Cerebellar cortex (tissue), 1 donor: Measurements from ENCODE around the gene COL4A5.
"Not testable (repeated sequence)": the region's sequence is repeated elsewhere in the genome, so short reads cannot be mapped to it uniquely, and the experiment has no call there.

ENCODE experiments used
- DNase-seq: peaks from one replicate; pipeline ENCODE4 v3.0.0-alpha.2; 2015; ENCODE audit warnings: low spot score

The COL4A5 gene

DNA sequence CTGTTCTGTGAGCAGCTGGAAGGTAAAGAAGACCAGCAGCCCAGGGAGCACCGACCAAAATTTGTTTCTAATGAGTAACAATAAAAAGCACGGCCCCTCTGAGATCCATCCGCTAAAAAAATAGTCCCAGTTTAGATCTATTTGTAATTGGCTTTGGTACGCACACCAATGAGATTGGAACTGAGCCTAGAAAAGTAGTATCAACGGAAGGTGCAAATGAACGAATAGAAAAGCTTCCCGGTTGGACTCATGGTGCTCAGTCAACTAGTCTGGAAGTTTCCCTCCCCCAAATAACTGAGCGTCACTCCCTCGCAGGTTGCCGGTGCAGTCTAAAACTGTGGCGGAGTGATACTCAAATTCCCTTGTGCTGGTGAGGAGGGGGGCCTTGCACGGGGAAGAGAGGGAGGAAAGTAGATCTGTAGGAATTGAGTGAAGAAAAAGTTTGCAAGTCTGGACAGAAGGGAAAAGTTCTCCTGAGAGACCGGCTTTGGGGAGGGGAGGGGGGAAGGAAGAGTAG, at the start of gene COL4A5:
Gene COL4A5, plus strand, starts transcription at position 413 of the 517 bp plus-strand sequence. CDS start 288 bp downstream, outside the sequence.
- DNase-seq, result no peak

DNA sequence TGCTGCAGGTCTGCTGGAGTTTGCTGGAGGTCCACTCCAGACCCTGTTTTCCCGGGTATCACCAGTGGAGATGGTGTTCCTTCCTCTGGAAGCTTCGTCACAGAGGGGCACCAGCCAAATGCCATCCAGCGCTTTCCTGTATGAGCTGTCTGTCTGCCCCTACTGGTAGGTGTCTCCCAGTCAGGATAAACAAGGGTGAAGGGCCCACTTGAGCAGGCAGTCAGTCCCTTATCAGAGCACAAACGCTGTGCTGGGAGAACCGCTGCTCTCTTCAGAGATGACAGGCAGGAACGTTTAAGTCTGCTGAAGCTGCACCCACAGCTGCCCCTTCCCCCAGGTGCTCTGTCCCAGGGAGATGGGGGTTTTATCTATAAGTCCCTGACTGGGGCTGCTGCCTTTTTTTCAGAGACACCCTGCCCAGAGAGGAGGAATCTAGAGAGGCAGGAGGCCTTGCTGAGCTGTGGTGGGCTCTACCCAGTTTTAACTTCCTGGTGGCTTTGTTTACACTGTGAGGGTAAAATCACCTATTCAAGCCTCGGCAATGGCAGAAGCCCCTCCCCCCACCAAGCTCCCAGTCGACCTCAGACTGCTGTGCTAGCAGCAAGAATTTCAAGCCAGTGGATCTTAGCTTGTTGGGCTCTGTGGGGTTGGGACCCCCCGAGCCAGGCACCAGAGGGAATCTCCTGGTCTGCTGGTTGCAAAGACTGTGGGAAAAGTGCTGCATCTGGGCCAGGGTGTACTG, 48.5 kb upstream of the COL4A5 start:
- not testable (repeated sequence) for DNase-seq

DNA sequence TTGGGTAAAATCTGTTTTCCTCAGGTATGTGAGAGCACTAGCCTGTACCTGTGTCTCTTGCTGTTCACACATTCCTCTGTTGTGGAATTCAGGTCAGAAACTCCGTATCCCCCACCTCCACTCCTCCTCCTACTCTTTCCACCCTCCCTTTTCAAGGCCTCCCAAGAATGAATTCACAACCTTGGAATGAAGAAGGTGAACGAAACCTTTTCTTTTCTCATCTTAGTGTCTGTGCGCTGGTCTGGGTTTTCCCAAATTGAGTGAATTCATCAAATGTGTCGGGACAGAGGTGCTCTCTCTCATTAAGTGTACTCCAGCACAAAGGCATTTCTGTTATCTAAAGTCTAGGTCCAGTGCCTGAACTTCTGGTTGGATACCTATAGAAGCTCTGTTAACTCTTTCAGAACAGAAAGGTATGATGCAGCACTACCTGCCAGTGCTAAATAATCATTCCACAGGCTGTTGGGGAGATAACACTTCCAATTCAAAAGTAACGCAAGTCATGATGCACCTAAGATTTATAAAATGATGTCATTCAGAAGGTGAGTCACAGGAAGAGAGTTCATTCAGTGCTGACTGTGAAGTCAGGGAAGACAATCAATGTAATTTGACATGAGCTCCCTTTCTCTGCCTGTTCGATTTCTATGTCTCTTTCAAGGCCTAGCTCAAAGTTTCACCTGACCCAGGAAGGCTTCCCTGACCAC, 43.3 kb upstream of the COL4A5 start:
- no peak for DNase-seq

DNA sequence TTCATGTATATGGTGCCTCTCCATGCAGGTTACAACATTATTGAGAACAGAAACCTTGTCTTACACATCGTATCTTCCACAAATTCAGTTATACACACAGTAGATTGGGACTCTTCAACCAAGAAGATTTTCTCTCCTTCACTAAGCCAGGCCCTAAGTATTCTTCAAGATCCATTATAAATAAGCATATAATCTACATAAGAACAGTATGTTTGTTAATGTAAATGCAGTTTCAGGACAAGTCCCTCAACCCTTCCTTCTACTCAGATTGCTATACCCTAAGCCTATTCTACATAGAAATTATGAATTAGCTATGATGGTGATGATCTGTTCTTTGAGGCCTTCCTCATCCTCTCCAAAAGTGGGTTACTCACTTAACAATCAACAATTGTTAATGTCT, 42.7 kb upstream of the COL4A5 start:
- no peak for DNase-seq

DNA sequence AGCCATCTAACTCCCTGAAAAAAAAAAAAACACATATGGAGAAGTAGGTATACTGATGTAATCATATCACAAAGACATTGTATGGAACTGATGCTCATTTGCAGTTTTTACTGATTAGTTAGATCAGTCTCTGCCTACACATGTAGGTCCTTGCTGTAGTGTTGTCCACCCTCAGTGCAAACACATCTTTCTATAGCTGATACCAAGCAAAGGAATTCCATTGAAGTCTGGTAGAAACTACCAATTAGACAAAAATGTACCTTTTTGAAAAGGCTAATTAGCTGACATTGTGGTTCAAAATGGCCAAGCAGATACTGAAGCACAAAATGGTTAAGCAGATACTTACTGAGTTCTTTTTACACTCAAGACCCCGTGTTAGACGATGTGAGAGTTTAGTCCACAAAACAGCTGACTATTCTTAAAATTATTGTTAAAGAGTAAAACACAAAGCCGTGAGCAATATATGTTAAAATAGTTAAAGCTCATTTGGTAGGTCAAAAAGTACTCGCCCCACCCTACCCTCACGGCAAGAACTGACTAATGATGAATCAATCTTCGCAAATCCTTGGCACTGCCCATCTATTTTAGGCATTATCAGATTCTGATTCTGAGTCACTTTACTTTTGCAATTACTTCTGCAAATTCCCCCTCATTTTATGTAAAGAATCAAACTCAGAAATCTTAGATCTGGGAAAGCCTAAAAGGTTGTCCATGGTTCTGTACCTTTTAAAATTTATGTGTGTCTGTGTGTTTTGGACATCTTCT, 41.8 kb upstream of the COL4A5 start:
- DNase-seq, result no peak

DNA sequence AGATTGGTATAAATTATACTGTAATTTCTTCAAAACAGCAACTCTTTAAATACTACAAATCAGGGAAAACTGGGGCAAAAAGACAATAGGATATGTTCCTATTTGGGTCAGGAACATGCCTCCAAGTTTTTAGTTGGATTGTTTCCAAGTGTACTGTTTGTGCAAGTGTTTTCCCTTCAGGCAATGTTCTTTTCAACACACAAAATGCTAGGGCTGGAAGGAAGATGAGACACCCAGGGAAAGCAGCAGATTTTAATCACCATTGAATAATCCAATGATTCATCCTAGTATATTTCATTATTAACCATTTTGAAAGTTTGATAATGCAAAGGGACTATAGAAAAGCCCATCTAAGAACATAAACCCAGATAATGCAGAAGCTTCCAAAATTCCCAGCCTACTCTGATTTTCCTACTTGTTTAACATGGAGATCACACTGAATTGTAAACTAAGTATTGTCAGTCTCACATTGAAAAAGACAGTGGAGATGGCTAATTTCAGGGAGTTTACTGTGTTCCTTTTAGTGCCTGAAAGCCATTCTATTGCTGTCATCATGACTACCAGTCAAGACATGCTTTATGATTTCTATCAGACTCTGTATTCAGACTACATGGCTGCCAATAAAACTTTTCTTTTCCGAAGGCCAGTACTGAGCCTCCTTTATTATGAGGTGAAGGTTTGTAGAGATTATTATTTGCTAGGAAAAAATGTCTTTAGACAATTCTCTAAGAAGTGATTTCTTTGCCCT, 40.0 kb upstream of the COL4A5 start:
- peak; percentile 0 for DNase-seq

DNA sequence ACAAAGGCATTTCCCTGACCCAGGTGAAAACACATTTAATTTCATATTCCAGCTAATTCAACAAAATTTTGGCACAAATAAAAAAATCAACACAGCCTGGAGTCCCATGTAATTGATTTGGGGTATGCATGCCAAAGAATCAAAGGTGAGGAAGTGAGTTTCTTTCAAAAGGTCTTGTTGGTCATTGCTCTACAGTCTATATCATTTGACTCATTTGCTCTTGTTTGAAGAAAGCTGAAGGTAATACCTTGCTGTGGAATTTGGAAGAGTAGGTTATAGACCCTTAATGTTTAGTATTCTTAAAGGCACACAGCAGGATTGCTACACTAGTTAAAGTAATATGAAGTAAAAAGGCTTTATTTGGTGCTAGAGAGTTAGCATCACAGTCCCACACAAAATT, 26.9 kb upstream of the COL4A5 start:
- no peak for DNase-seq

DNA sequence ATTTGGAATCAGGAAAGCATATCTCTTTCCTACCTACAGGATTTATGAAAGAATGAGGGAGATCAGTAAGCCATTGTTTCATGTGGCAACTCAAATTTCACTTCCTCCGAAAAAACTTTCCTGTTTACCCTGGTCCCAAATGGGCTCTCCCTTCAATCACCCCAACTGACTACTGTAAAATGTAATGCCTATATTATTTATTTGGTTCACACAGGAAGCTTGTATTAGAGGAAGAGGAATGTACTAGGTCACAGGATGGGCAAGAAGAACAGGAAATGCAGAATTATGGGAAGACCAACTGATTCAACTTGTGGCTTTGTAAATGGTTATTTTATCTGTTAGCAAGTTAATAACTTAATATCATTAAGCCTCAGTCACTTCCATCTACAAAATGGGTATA, 24.5 kb upstream of the COL4A5 start:
- DNase-seq, result no peak

DNA sequence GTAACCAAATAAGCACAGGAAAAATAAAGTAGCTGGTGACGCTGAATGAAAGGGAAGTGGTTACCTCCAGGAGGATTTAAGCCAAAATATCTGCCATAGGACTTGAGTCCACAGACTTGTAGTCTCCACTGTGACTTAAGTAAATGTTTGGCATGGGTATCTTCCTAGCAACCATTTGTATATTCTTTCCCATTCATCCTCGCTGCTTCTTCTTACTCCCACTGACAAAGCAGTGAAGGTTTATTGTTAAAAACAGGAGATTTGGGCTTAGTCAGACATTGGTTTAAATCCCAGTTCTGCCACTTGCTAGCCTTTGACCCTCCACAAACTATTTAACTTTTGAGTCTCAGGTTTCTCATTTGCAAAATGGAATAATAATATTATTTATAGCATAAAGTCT, 23.7 kb upstream of the COL4A5 start:
- DNase-seq, result no peak

DNA sequence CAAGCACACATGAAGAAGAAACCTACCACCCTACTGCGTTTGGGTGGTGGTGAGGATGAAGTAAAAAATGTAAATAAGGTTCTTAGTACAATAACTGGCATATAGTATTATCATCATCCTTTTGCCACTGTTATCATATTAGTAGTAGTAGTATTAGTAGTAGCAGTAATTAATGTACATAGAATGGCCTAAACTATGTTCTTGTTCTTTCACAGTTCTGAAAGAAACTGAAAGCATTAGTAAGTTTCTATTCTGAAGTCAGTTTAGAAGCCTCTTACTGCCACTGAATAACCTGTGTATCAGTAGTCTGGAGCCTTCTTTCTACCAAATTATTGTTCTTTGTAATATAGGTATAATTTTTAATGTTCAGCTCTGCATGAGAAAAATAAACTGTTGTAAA, 22.4 kb upstream of the COL4A5 start:
- DNase-seq, result no peak

DNA sequence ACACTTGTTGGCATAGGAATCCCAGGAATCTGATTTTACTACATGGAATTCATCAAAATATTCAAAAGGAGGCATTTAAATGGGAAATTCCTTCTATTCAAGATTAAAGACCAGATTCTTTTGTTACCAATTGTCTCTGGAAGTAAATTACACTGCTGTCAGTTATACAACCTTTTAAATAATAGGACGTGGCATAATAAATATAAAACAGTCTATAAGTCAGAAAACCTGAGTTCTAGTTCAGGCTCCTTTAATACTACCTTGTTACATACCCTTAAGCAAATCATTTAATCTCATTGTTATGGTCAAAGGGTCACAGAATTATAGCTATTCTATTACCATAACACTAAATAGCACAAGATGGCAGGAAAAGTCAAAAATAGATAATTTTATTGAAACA, 20.2 kb upstream of the COL4A5 start:
- no peak for DNase-seq

DNA sequence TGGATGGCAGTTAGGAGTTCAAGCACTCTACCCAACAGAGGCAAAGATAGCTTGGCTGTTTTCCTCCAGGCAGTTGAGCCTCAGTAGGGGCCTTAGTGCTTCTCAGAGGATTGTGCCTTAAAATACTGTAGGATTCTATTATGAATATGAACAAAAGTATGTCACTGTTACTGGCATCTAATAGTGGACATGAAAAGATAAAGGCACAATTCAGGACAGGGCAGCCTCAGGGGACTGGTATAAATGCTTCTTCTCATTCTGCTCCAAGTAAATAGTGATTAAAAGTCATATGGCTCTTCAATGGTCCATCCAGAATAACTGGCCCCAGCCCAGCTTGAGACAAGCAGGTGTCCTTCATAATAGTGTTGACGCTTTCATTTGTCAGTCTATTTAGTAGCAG, 19.2 kb upstream of the COL4A5 start:
- no peak for DNase-seq

DNA sequence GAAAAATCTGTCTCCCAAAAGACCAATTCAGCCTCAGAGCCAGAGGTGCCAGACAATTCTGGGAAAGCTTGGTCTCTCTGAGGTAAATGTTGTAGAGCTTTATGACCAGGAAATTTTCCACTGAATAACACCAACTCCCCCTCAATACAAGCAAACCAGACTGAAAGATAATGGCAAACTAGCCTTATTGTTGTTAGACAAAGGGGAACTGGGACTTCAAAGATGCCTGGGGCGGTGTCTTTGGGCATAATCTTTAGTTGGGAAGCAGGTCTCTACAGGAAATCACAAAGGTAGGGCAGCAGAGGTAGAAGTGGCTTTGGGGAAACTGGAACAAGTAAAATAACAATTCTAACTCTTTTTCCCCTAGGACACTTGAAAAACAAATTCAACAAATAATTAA, 13.4 kb upstream of the COL4A5 start:
- DNase-seq, result no peak

DNA sequence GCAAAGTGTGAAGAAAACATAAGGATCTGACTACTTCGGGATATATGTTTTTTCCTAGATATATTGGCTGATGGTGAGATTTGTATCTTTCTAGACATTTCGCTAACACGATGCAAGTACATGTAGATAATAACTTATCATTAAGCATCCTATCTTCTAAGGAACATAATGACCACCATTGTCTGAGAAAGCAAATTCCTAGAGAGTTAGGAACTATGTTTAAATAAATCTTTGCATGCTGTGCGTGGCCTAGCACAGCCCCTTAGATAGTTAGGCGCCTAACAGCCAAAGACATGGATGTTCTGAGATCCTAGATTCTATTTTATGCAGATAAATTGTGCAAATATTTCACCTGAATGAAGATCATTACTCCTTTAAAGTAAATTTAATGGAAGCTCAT, 4.4 kb upstream of the COL4A5 start:
- no peak for DNase-seq

DNA sequence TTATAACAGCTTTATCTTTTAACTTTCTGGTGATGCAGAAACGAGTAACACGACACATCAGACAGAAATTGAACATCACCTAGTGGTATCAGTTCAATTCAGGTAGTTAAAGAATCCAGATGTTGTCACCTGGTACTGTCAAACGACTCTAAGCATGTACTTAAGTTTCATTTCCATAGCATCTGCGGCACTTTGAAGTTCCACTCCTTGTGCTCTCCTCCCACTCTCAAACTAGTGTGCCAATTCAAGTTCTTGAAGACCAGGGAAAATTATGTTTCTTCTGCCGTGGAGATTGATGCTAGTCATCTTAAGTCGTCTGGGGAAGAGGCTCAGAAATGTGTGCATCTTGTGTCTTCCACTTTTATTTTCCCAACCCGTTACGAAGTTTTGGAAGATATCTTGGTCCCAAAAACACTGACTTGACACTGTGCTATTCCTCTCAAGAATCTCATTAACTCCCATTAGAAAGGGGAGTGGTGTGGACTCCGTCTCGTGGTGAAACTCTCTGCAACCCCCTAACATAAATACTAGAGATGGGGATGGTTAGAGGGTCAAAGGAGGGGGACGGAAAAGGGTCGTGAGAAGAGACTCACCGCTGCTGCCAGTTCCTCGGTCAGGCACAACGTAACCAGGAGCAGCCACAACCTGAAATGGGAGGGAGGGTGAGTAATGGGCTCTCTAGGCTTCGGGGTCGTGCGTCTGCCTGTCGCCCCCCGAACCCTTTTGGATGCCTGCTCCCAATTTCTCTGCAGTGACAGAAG, 2.1 kb upstream of the COL4A5 start:
- no peak for DNase-seq

DNA sequence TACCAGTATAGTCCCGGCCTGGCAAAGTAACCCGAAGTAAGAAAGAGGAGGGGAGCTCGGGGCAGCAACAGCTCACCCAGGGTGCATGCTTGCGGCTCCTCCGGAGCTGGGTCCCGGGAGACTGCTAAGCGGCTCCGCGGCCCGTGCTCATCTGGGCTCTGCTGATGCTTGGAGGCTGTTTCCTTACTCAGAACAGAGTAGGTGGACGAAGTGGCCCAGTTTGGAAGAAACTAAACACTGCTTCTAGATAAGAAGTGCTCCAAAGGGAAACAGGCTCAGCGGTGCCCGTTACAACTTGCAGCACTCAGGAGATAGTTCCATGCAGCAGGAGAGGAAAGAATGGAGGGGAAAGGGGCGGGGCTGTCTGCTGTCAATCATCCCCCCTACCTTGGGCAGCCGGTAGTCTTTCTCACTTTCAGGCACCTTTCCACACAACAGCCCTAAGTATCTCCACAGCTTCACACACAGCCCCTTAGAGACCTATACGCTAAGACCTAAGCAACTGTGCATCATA, 1.5 kb upstream of the COL4A5 start, which contains the start of gene COL4A6:
Gene COL4A6, minus strand, starts transcription at position 313 of the 514 bp plus-strand sequence. Its CDS starts 226 bp downstream, at position 87.
- DNase-seq, result no peak

DNA sequence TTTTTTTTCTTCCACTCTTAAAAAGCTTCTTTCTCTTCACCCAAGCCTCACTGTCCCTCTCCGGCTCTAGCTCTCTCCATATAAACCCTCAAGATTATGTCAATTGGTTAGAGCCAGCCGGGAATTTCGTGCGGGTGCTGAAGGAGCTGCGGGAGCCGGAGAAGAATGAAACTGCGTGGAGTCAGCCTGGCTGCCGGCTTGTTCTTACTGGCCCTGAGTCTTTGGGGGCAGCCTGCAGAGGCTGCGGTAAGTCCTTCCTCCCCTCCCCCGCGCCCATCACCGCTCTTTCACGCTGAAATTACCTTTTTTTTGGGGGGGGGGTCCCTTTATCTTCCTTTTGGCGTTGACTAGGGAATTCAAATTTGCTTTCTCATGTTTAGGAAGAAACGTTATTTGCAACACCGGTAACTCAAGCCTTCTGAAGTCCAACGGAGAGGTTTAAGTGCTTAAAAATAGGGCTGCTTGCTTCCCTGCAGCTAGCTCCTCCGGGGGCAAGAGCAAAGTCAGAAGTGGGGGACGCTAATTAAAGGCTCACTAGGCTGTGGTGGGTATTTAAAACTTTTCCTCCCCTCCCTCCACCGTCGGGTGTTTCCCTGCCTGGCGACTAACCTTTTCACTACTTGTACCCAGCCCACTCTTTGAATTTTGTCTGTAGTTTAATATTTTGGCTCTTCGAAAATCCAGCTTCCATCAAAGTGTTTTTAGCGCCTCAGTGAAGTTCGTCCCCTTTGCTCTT, 491 bp downstream of the COL4A5 start:
- no peak for DNase-seq

DNA sequence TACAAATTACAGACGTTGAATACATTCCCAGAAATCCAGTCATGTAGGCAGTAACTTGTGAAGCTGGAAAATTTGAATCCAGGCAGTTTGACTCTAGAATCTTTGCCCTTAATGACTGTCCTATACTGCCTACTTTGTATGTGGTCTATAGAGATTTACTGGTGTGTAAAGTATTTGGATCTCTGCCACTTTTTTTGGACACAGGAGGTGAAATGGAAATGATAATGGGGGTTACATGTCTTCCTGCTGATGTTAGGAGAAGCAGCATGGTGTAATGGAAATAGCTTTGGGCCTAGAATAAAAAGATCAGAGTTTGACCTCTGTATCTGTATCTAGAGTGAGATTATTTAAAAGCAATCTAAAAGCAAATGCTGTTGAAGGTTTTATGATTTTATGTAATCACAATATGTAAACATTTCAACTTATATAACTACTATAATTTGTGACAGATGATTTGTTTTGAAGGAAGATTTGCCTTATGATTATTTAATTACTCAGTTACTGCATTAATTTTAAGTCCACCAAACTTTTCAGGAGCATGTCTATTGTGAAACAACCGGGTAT, 3.3 kb downstream of the COL4A5 start:
- DNase-seq, result no peak

DNA sequence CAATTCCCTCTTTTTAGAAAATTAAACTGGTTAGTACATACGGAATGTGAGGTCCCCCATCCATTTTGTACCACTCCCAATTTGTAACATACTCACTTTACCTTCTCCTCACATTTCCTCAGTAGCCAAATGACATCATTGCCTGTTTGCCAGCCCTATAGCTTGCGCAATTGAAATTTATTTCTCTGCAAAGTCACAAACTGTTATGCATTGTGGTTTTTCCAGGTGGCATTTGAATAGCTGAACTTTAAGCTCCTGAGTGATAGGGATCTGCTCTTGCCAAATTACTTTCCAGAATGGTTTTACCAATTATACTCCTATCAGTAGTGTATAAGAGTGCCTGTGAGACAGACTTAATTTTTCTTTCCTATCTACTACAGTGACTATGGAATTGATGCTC, 7.7 kb downstream of the COL4A5 start:
- DNase-seq, result no peak

DNA sequence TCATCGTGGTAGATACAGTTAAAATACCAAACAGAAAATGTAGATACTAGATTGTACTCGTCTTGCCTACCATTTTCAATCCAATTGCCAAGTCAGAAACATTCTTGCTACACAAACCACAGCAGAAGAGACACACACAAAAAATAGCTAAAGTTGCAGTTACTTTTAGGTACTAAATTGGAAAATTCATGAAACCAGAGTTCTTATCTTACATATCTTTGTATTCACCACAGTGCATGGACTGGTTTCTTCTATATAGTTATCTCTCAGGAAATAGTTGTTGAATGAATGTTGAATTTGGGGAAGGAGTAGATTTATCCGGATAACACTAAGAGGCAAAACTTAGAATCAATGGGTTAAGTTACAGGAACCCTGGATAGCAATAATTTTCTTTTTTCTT, 14.2 kb downstream of the COL4A5 start:
- DNase-seq, result no peak
